H1 (cell line): Measurements from ENCODE around the gene CRYBA4. TPM values are rescaled to one million over a fixed set of nuclear protein-coding genes. Genes with fewer than 3 reads are reported as not detected.
A peak's percentile ranks its signal among the peaks of the same experiment; 100 is the strongest.

ENCODE experiments used
- CTCF ChIA-PET: fragments of 300-600 bp; sonication (Branson Sonifier 250); formaldehyde crosslinking; loops from one replicate; lab custom pipeline; 2021; ENCODE audit not compliant: partially characterized antibody; lab: Charles Lee
- POLR2A ChIA-PET: fragments of 300-600 bp; sonication (Branson Sonifier 250); formaldehyde crosslinking; loops from one replicate; lab custom pipeline; 2021; ENCODE audit warnings: inconsistent platforms; ENCODE audit not compliant: partially characterized antibody; lab: Charles Lee
- DNase-seq, 2 experiments: peaks; one replicate each; pipeline versions ENCODE4 v3.0.0 to v3.0.0-alpha.2; 2010 to 2022; ENCODE audit warnings: low spot score in 2 of 2, low read depth in 1 of 2, mixed read lengths in 1 of 2
- FAIRE-seq: peaks from 2 replicates; lab custom pipeline; 2011; peaks lifted over from hg19 to GRCh38; lab: Jason Lieb, UNC
- H2AFZ ChIP-seq: 2 replicates; pipeline ENCODE4 v1.8.1; 2012; ENCODE audit warnings: low read length, inconsistent platforms
- H2AK5ac ChIP-seq: 2 replicates; pipeline ENCODE4 v1.6.1; 2013; ENCODE audit warnings: low read depth, low read length
- H2BK120ac ChIP-seq: replicated peaks from 2 replicates; pipeline ENCODE3; 2013; ENCODE audit warnings: low read depth, low read length, inconsistent platforms
- H2BK12ac ChIP-seq: 2 replicates; pipeline ENCODE4 v1.6.1; 2013; ENCODE audit warnings: low read depth, low read length
- H2BK15ac ChIP-seq: 2 replicates; pipeline ENCODE4 v1.6.1; 2013; ENCODE audit warnings: low read length
- H2BK20ac ChIP-seq: 2 replicates; pipeline ENCODE4 v1.6.1; 2013; ENCODE audit warnings: low read length
- H2BK5ac ChIP-seq: 2 replicates; pipeline ENCODE4 v1.6.1; 2013; ENCODE audit warnings: low read depth, low read length
- H3K14ac ChIP-seq: 2 replicates; pipeline ENCODE4 v1.6.1; 2013; ENCODE audit warnings: inconsistent platforms; ENCODE audit not compliant: insufficient read length
- H3K18ac ChIP-seq: 2 replicates; pipeline ENCODE4 v1.6.1; 2013; ENCODE audit warnings: low read length; ENCODE audit errors: extremely low read depth
- H3K23ac ChIP-seq: 2 replicates; pipeline ENCODE4 v1.6.1; 2013; ENCODE audit warnings: inconsistent platforms; ENCODE audit not compliant: insufficient read length
- H3K23me2 ChIP-seq: 2 replicates; pipeline ENCODE4 v1.6.1; 2013; ENCODE audit warnings: low read depth, low read length
- H3K27ac ChIP-seq: 2 replicates; pipeline ENCODE4 v1.6.1; 2011; ENCODE audit warnings: low read depth, low read length, inconsistent platforms
- H3K27me3 ChIP-seq, 4 experiments: replicated peaks in 1 of 4; 1 replicate in 1 of 4; 2 replicates in 3 of 4; pipeline versions ENCODE4 v1.6.1 to v1.8.1; 2011 to 2013; ENCODE audit warnings: low read length in 3 of 4, mild to moderate bottlenecking in 3 of 4, inconsistent platforms in 2 of 4, mixed read lengths in 2 of 4, moderate library complexity in 1 of 4; ENCODE audit not compliant: control insufficient read depth in 3 of 4, insufficient read depth in 3 of 4; ENCODE audit errors: extremely low read depth in 1 of 4
- H3K36me3 ChIP-seq, 4 experiments: 2 replicates each; pipeline versions ENCODE4 v1.6.1 to v1.8.1; 2011 to 2013; ENCODE audit warnings: mild to moderate bottlenecking in 4 of 4, low read length in 3 of 4, moderate library complexity in 2 of 4, control low read depth in 1 of 4, inconsistent platforms in 1 of 4; ENCODE audit not compliant: insufficient read depth in 4 of 4, control insufficient read depth in 2 of 4
- H3K4ac ChIP-seq: replicated peaks from 2 replicates; pipeline ENCODE3; 2013; ENCODE audit warnings: low read length, low read depth, mixed read lengths, inconsistent platforms; ENCODE audit not compliant: insufficient read length
- H3K4me1 ChIP-seq, 4 experiments: replicated peaks in 1 of 4; 1 replicate in 1 of 4; 2 replicates in 3 of 4; pipeline versions ENCODE4 v1.6.1 to v1.8.1; 2011 to 2013; ENCODE audit warnings: low read length in 3 of 4, inconsistent platforms in 2 of 4, mixed read lengths in 1 of 4; ENCODE audit not compliant: insufficient read depth in 4 of 4, control insufficient read depth in 3 of 4
- H3K4me2 ChIP-seq, 2 experiments: 2 replicates each; pipeline versions ENCODE4 v1.6.1 to v1.8.1; 2011 to 2013; ENCODE audit warnings: low read depth in 2 of 2, low read length in 2 of 2, control low read depth in 1 of 2, inconsistent platforms in 1 of 2, mild to moderate bottlenecking in 1 of 2; ENCODE audit not compliant: insufficient read depth in 1 of 2
- H3K4me3 ChIP-seq, 4 experiments: fragments of 200-600, 300-600 bp in 1 of 4; sonication (generic), shearing (Covaris generic), sonication (Bioruptor Twin) in 1 of 4; 2 replicates each; pipeline versions ENCODE4 v1.5.1 to v1.8.1; 2011 to 2016; ENCODE audit warnings: low read length in 4 of 4, low read depth in 3 of 4, control low read depth in 2 of 4, inconsistent platforms in 2 of 4, mild to moderate bottlenecking in 2 of 4, mixed read lengths in 1 of 4, moderate library complexity in 1 of 4; ENCODE audit not compliant: insufficient read depth in 2 of 4; ENCODE audit errors: extremely low read depth in 1 of 4
- H3K56ac ChIP-seq: replicated peaks from 2 replicates; pipeline ENCODE3; 2013; ENCODE audit warnings: low read depth, mild to moderate bottlenecking, mixed read lengths, low read length, inconsistent platforms; ENCODE audit not compliant: insufficient read length
- H3K79me1 ChIP-seq: 2 replicates; pipeline ENCODE4 v1.6.1; 2013; ENCODE audit warnings: low read depth, low read length, control low read depth
- H3K79me2 ChIP-seq, 2 experiments: 2 replicates each; pipeline versions ENCODE4 v1.6.1 to v1.8.1; 2012 to 2013; ENCODE audit warnings: low read length in 2 of 2, mild to moderate bottlenecking in 2 of 2, inconsistent platforms in 1 of 2; ENCODE audit not compliant: insufficient read depth in 2 of 2, control insufficient read depth in 1 of 2
- H3K9ac ChIP-seq, 4 experiments: replicated peaks in 1 of 4; 1 replicate in 1 of 4; 2 replicates in 3 of 4; pipeline versions ENCODE4 v1.6.1 to v1.8.1; 2011 to 2013; ENCODE audit warnings: low read depth in 3 of 4, low read length in 3 of 4, control low read depth in 2 of 4, mild to moderate bottlenecking in 2 of 4, moderate library complexity in 2 of 4, inconsistent platforms in 1 of 4; ENCODE audit errors: extremely low read depth in 1 of 4
- H3K9me3 ChIP-seq, 2 experiments: 2 replicates each; pipeline versions ENCODE4 v1.6.1 to v1.8.1; 2012 to 2013; ENCODE audit warnings: mild to moderate bottlenecking in 2 of 2, moderate library complexity in 2 of 2, control low read depth in 1 of 2, inconsistent platforms in 1 of 2, low read depth in 1 of 2, low read length in 1 of 2, mixed read lengths in 1 of 2; ENCODE audit not compliant: insufficient read depth in 2 of 2
- H4K20me1 ChIP-seq, 2 experiments: replicated peaks in 1 of 2; 2 replicates each; pipeline versions ENCODE3 to v1.8.1; 2011 to 2013; ENCODE audit warnings: inconsistent platforms in 2 of 2, low read length in 2 of 2, mild to moderate bottlenecking in 1 of 2; ENCODE audit not compliant: insufficient read depth in 2 of 2, control insufficient read depth in 1 of 2
- H4K5ac ChIP-seq: 2 replicates; pipeline ENCODE4 v1.6.1; 2013; ENCODE audit warnings: low read length, low read depth, mixed read lengths, inconsistent platforms; ENCODE audit not compliant: insufficient read length
- H4K8ac ChIP-seq: 2 replicates; pipeline ENCODE4 v1.8.0; 2013; ENCODE audit warnings: mild to moderate bottlenecking, moderate library complexity, low read length, inconsistent platforms; ENCODE audit not compliant: insufficient read depth; ENCODE audit errors: extremely low read depth
- H4K91ac ChIP-seq: replicated peaks from 2 replicates; pipeline ENCODE3; 2013; ENCODE audit warnings: low read length, mixed read lengths, inconsistent platforms; ENCODE audit not compliant: insufficient read length
- BACH1 ChIP-seq: IDR thresholded peaks from 2 replicates; pipeline ENCODE4 v1.6.1; 2012; ENCODE audit warnings: low read length, improper control_type of control experiment
- EP300 ChIP-seq, 2 experiments: IDR thresholded peaks; 1 replicate in 1 of 2; 2 replicates in 1 of 2; pipeline ENCODE4 v1.6.1; 2011 to 2012; ENCODE audit warnings: low read depth in 2 of 2, low read length in 2 of 2, mild to moderate bottlenecking in 2 of 2, borderline replicate concordance in 1 of 2, inconsistent platforms in 1 of 2, moderate library complexity in 1 of 2
- FOSL1 ChIP-seq: IDR thresholded peaks from 2 replicates; pipeline ENCODE4 v1.6.1; 2011; ENCODE audit warnings: mild to moderate bottlenecking, low read depth, low read length, moderate library complexity; ENCODE audit not compliant: insufficient read depth
- GABPA ChIP-seq: IDR thresholded peaks from 2 replicates; pipeline ENCODE4 v1.6.1; 2011; ENCODE audit warnings: mild to moderate bottlenecking, low read length, moderate library complexity, borderline replicate concordance; ENCODE audit not compliant: insufficient read depth
- GTF2F1 ChIP-seq: IDR thresholded peaks from 2 replicates; pipeline ENCODE4 v1.6.1; 2012; ENCODE audit warnings: low read depth, low read length, improper control_type of control experiment, borderline replicate concordance
- RBBP5 ChIP-seq: IDR thresholded peaks from 2 replicates; pipeline ENCODE4 v1.7.1; 2012; ENCODE audit warnings: low read depth, mild to moderate bottlenecking, inconsistent platforms, low read length, moderate library complexity, borderline replicate concordance
- SAP30 ChIP-seq: fragments of 300-600 bp; sonication (generic); IDR thresholded peaks from 2 replicates; pipeline ENCODE4 v1.7.1; 2012; ENCODE audit warnings: low read length, moderate library complexity, mild to moderate bottlenecking, inconsistent platforms; ENCODE audit not compliant: insufficient read depth, insufficient replicate concordance
- TAF7 ChIP-seq: optimal IDR thresholded peaks from 2 replicates; pipeline ENCODE3; 2011; ENCODE audit warnings: low read depth, mild to moderate bottlenecking, inconsistent platforms, low read length, moderate library complexity, borderline replicate concordance
- ZNF274 ChIP-seq: IDR thresholded peaks from 2 replicates; pipeline ENCODE4 v1.7.0; 2012; ENCODE audit warnings: low read length, borderline replicate concordance; ENCODE audit errors: extremely low read depth
- WGBS, 2 experiments: shearing (Covaris generic) in 1 of 2; methylation state at CpG; one replicate each; pipeline versions ENCODE4 v1.1.6 to v1.1.7; 2013 to 2015; ENCODE audit warnings: low lambda C conversion rate in 2 of 2, mixed read lengths in 2 of 2, inconsistent platforms in 1 of 2, low coverage in 1 of 2, missing lambda C conversion rate in 1 of 2; ENCODE audit not compliant: insufficient replicate concordance in 2 of 2, insufficient coverage in 1 of 2, insufficient read length in 1 of 2; ENCODE audit errors: extremely low coverage in 1 of 2, missing lambda C conversion rate in 1 of 2; 5-methylcytosine and 5-hydroxymethylcytosine counted together
- polyA plus RNA-seq, 7 experiments: library from polyadenylated mRNA; depleted of rRNA in 3 of 7; stranded (reverse) in 5 of 7; unstranded in 2 of 7; fragments of >200 nt in 5 of 7; fragments of 200-250 nt in 2 of 7; gene quantifications; 1 replicate in 5 of 7; 2 replicates in 1 of 7; 4 replicates in 1 of 7; pipeline versions ENCODE4 v1.2.1 to v1.2.3, GENCODE V29; 2011 to 2013; ENCODE audit warnings: missing spikeins in 2 of 7, mixed read lengths in 2 of 7
- total RNA-seq: library from RNA; stranded (reverse); fragmentation: NEBNext Ultra II Directional; extraction: Animal tissue kit (Norgen Biotek cat#: 25700); gene quantifications from 2 replicates; pipeline ENCODE4 v1.2.1, GENCODE V29; 2021
- TF ChIP-seq, protein P1 (sequence below): IDR thresholded peaks from 2 replicates; pipeline ENCODE4 v1.6.1; 2011; ENCODE audit warnings: low read depth, mild to moderate bottlenecking, low read length; ENCODE audit not compliant: insufficient read depth

The CRYBA4 gene
- total and polyA plus RNA-seq, 2 of the 8 experiments (the other 6 are each of a cell fraction or from before 2014, with no cell fraction given) = 0.67 to 3.1 TPM

DNA sequence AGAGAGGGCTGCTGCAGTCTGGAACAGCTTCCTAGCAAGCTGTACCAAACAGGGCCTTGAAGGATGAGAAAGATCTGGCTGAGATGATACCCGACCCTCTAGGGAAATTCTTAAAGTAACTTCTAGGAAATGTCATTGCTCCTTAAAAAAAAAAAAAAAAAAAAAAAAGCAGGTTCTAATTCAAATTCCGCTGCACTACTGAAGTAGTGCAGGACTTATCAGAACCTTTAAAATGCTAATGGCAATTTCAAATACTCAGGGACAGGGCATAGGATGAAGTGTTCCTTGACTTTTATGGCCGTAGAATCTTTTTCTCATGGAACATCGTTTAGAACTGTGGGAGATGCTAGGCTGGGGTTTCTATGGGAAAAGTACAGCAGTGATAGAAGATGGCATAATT is 48.7 kb downstream of the CRYBA4 start:
- H3K79me1 ChIP-seq = peaks cover 14% of the 10 kb centered on the region
- no peak overlapping the region for H3K4me2 ChIP-seq
- peaks cover 4 to 24% (median 18%) of the 10 kb centered on the region in 4 experiments for H3K4me1 ChIP-seq
- H3K27me3 ChIP-seq = no peaks in the 10 kb centered on the region
- no peak overlapping the region for H2BK20ac ChIP-seq
- H4K91ac ChIP-seq = no peak overlapping the region
- no peak for TF ChIP-seq SAP30
- no peak for TF ChIP-seq GTF2F1
- no peak for TF ChIP-seq TAF7
- TF ChIP-seq, protein P1, sequence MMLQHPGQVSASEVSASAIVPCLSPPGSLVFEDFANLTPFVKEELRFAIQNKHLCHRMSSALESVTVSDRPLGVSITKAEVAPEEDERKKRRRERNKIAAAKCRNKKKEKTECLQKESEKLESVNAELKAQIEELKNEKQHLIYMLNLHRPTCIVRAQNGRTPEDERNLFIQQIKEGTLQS = no peak
- TF ChIP-seq GABPA = no peak
- TF ChIP-seq EP300 (IDR thresholded peaks at IDR 0.05; ENCODE audit: borderline replicate concordance in 1 of 2, low read depth in 2 of 2, low read length in 2 of 2) = no peak
- TF ChIP-seq ZNF274 = no peak
- no peak for TF ChIP-seq FOSL1
- TF ChIP-seq RBBP5 = no peak
- no peak for TF ChIP-seq BACH1
- TF ChIP-seq, all 59 proteins: peak for 0
- Histone ChIP-seq H4K20me1 (no peaks in the 10 kb centered on the region), H3K56ac (no peak overlapping the region), H4K5ac (no peak overlapping the region), H3K9me3 (no peaks in the 10 kb centered on the region), H4K8ac (no peak overlapping the region), H2AK5ac (no peak overlapping the region), H3K36me3 (peaks cover 11 to 31% (median 21%) of the 10 kb centered on the region in 4 experiments), H2BK15ac (no peak overlapping the region), H3K4ac (no peak overlapping the region), H3K23me2 (peaks cover 11% of the 10 kb centered on the region), H3K9ac (no peak overlapping the region), H2BK5ac (no peak overlapping the region), H2BK12ac (no peak overlapping the region), H2AFZ (no peak overlapping the region), H3K23ac (no peak overlapping the region), H3K4me3 (no peak overlapping the region), H3K18ac (no peak overlapping the region), H3K79me2 (peaks cover 0 to 17% of the 10 kb centered on the region in 2 experiments; a peak in 1 of 4 replicates), H3K14ac (no peak overlapping the region), H3K27ac (no peak overlapping the region), H2BK120ac (no peak overlapping the region)
- ChIA-PET POLR2A (interaction anchor here (1.7 to 5.3 kb wide), 2 partner anchors 12 to 24 kb away, joined by 5 to 43 read pairs; partner anchors contain the start of gene MIAT), CTCF (interaction anchor here (0.6 to 0.8 kb wide), 4 partner anchors 11 to 294 kb away, joined by 3 to 4 read pairs (median 4); no protein-coding TSS in a partner anchor)
- WGBS, 2 experiments = 88% methylated on average over 4 of the region's 4 CpGs; no CpG with 5 or more reads in 1 of the 2 experiments
- DNase-seq (no peak), FAIRE-seq (peak; percentile 42)
